K562 (cell line): ENCODE results near the gene MRPL27. TPM values are rescaled to one million over a fixed set of nuclear protein-coding genes. Genes with fewer than 3 reads are reported as not detected.

Source experiments
- CBFA2T2 ChIP-seq: fragments of 450-650 bp; conservative IDR thresholded peaks from 2 replicates; pipeline ENCODE4 v1.6.1; 2017; ENCODE audit warnings: mild to moderate bottlenecking
- CEBPG ChIP-seq, 3 experiments: fragments of 200-800 bp in 1 of 3; sonication (Bioruptor generic) in 1 of 3; sonication (generic) in 1 of 3; formaldehyde crosslinking in 1 of 3; IDR thresholded peaks in 2 of 3; conservative IDR thresholded peaks in 1 of 3; 2 replicates each; pipeline versions ENCODE4 v1.6.1 to v1.8.0; 2016 to 2022; ENCODE audit warnings: missing compliant biosample characterization in 2 of 3, missing genetic modification characterization in 2 of 3, mild to moderate bottlenecking in 1 of 3, missing genetic modification reagents in 1 of 3
- CTBP1 ChIP-seq: fragments of 450-650 bp; IDR thresholded peaks from 2 replicates; pipeline ENCODE4 v1.6.1; 2016; ENCODE audit warnings: borderline replicate concordance
- DACH1 ChIP-seq: fragments of 450-650 bp; IDR thresholded peaks from 2 replicates; pipeline ENCODE4 v1.6.1; 2018; ENCODE audit not compliant: partially characterized antibody
- FOS ChIP-seq: IDR thresholded peaks from 3 replicates; pipeline ENCODE4 v1.6.1; 2011; ENCODE audit not compliant: insufficient read length; ENCODE audit errors: extremely low read depth
- HOMEZ ChIP-seq: fragments of 250-450 bp; sonication (Bioruptor Pico); IDR thresholded peaks from 2 replicates; pipeline ENCODE4 v1.4.0; 2020; ENCODE audit warnings: mild to moderate bottlenecking, moderate library complexity
- KAT8 ChIP-seq: fragments of 450-650 bp; IDR thresholded peaks from 2 replicates; pipeline ENCODE4 v1.6.1; 2016; ENCODE audit warnings: low read depth, mild to moderate bottlenecking
- MTA3 ChIP-seq: fragments of 450-650 bp; formaldehyde crosslinking; IDR thresholded peaks from 2 replicates; pipeline ENCODE4 v1.6.1; 2017; ENCODE audit warnings: mild to moderate bottlenecking, borderline replicate concordance
- NCOA1 ChIP-seq: fragments of 450-650 bp; IDR thresholded peaks from 2 replicates; pipeline ENCODE4 v1.6.1; 2016; ENCODE audit warnings: low read depth
- NFIC ChIP-seq: fragments of 450-650 bp; IDR thresholded peaks from 2 replicates; pipeline ENCODE4 v1.6.1; 2017; ENCODE audit warnings: mild to moderate bottlenecking, inconsistent platforms
- POLR2AphosphoS5 ChIP-seq: IDR thresholded peaks from 2 replicates; pipeline ENCODE4 v1.6.1; 2011; ENCODE audit warnings: mild to moderate bottlenecking, low read depth, low read length, moderate library complexity; ENCODE audit not compliant: control insufficient read depth, insufficient read depth
- POLR2G ChIP-seq: fragments of 200-400 bp; formaldehyde crosslinking; IDR thresholded peaks from 2 replicates; pipeline ENCODE4 v1.6.1; 2017; ENCODE audit warnings: low read depth, mild to moderate bottlenecking, antibody characterized with exemption, low read length, moderate library complexity
- RAD21 ChIP-seq, 2 experiments: fragments of 250-450 bp in 1 of 2; fragments of 450-650 bp in 1 of 2; sonication (Bioruptor Pico) in 1 of 2; formaldehyde crosslinking in 1 of 2; IDR thresholded peaks in 1 of 2; conservative IDR thresholded peaks in 1 of 2; 2 replicates each; pipeline versions ENCODE4 v1.4.0 to v1.8.0; 2020 to 2022; ENCODE audit warnings: mild to moderate bottlenecking in 2 of 2, moderate library complexity in 1 of 2
- TBL1XR1 ChIP-seq, 2 experiments: IDR thresholded peaks; 2 replicates each; pipeline ENCODE4 v1.6.1; 2012; ENCODE audit warnings: improper control_type of control experiment in 2 of 2, low read length in 2 of 2, mild to moderate bottlenecking in 1 of 2
- TEAD4 ChIP-seq, 2 experiments: sonication (generic) in 1 of 2; formaldehyde crosslinking in 1 of 2; IDR thresholded peaks; 2 replicates each; pipeline versions ENCODE4 v1.6.1 to v1.8.0; 2012 to 2022; ENCODE audit warnings: borderline replicate concordance in 1 of 2, inconsistent platforms in 1 of 2, low read length in 1 of 2, mild to moderate bottlenecking in 1 of 2, missing genetic modification reagents in 1 of 2
- USF1 ChIP-seq: sonication (generic); formaldehyde crosslinking; IDR thresholded peaks from 2 replicates; pipeline ENCODE4 v1.9.0; 2022; ENCODE audit warnings: mild to moderate bottlenecking, missing genetic modification reagents
- ZNF143 ChIP-seq: sonication (generic); formaldehyde crosslinking; IDR thresholded peaks from 2 replicates; pipeline ENCODE4 v1.9.0; 2022; ENCODE audit warnings: mild to moderate bottlenecking, missing genetic modification reagents
- ZNF583 ChIP-seq: fragments of 250-450 bp; sonication (Bioruptor Pico); IDR thresholded peaks from 2 replicates; pipeline ENCODE4 v1.4.0; 2020
- ZNF766 ChIP-seq: fragments of 200-800 bp; sonication (Bioruptor generic); conservative IDR thresholded peaks from 2 replicates; pipeline ENCODE4 v1.6.1; 2016; ENCODE audit warnings: missing genetic modification characterization, missing compliant biosample characterization
- polyA plus RNA-seq, 8 experiments: library from polyadenylated mRNA; depleted of rRNA in 4 of 8; stranded (reverse) in 5 of 8; unstranded in 3 of 8; fragments of >200 nt; fragmentation: Nextera tagmentation in 2 of 8; fragmentation: Illumina TruSeq in 1 of 8; extraction: Ambion mirVana in 2 of 8; extraction: Trizol in 1 of 8; gene quantifications; 2 replicates each; pipeline versions ENCODE4 v1.2.1 to v1.2.3, GENCODE V29; 2011 to 2014; ENCODE audit warnings: inconsistent platforms in 1 of 8, missing spikeins in 1 of 8
- total RNA-seq, 7 experiments: library from RNA; depleted of rRNA in 6 of 7; stranded (reverse); fragments of >200 nt in 6 of 7; fragmentation: Illumina TruSeq in 2 of 7; extraction: Trizol in 2 of 7; gene quantifications; 2 replicates each; pipeline versions ENCODE4 v1.2.1 to v1.2.3, GENCODE V29; 2011 to 2021; ENCODE audit warnings: low replicate concordance in 1 of 7
- TF ChIP-seq, protein P1 (sequence below): fragments of 450-650 bp; IDR thresholded peaks from 2 replicates; pipeline ENCODE4 v1.6.1; 2018; ENCODE audit not compliant: partially characterized antibody

MRPL27 gene
- total and polyA plus RNA-seq, 9 of the 15 experiments (the other 6 are each of a cell fraction or from before 2014, with no cell fraction given): 96.3 to 401 (median 142) TPM

- TF ChIP-seq USF1 (CRISPR knock-in tag): peak; percentile 47; the same call in 1 of the 2 replicates
- TF ChIP-seq ZNF766 (CRISPR knock-in tag): peak; percentile 92
- TF ChIP-seq TBL1XR1 (IDR thresholded peaks at IDR 0.05; ENCODE audit: low read length in 2 of 2): peak in 1 of 2 experiments; percentile 56; a peak in 2 of 4 replicates
- peak; percentile 90 for TF ChIP-seq TEAD4 (IDR thresholded peaks at IDR 0.05; ENCODE audit: low read length)
- TF ChIP-seq TEAD4 (CRISPR knock-in tag; IDR thresholded peaks at IDR 0.05; ENCODE audit: borderline replicate concordance): peak; percentile 65; the same call in 1 of the 2 replicates
- TF ChIP-seq FOS: no peak
- peak; percentile 70; the same call in 1 of the 2 replicates for TF ChIP-seq NCOA1
- TF ChIP-seq CEBPG (CRISPR knock-in tag; IDR thresholded peaks at IDR 0.05): no peak
- no peak for TF ChIP-seq CEBPG (tag; conservative IDR thresholded peaks at IDR 0.05 in 1 of 2, IDR thresholded peaks at IDR 0.05 in 1 of 2)
- peak; percentile 82 for TF ChIP-seq NFIC
- TF ChIP-seq POLR2G: 0 out of 2 replicates have a peak, but pooled peaks have one; percentile 19
- peak; percentile 7 for TF ChIP-seq DACH1
- TF ChIP-seq ZNF143 (CRISPR knock-in tag): no peak
- TF ChIP-seq, protein P1, sequence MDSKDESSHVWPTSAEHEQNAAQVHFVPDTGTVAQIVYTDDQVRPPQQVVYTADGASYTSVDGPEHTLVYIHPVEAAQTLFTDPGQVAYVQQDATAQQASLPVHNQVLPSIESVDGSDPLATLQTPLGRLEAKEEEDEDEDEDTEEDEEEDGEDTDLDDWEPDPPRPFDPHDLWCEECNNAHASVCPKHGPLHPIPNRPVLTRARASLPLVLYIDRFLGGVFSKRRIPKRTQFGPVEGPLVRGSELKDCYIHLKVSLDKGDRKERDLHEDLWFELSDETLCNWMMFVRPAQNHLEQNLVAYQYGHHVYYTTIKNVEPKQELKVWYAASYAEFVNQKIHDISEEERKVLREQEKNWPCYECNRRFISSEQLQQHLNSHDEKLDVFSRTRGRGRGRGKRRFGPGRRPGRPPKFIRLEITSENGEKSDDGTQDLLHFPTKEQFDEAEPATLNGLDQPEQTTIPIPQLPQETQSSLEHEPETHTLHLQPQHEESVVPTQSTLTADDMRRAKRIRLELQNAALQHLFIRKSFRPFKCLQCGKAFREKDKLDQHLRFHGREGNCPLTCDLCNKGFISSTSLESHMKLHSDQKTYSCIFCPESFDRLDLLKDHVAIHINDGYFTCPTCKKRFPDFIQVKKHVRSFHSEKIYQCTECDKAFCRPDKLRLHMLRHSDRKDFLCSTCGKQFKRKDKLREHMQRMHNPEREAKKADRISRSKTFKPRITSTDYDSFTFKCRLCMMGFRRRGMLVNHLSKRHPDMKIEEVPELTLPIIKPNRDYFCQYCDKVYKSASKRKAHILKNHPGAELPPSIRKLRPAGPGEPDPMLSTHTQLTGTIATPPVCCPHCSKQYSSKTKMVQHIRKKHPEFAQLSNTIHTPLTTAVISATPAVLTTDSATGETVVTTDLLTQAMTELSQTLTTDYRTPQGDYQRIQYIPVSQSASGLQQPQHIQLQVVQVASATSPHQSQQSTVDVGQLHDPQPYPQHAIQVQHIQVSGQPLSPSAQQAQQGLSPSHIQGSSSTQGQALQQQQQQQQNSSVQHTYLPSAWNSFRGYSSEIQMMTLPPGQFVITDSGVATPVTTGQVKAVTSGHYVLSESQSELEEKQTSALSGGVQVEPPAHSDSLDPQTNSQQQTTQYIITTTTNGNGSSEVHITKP: peak; percentile 56
- 0 out of 2 replicates have a peak, but pooled peaks have one; percentile 62 for TF ChIP-seq MTA3
- TF ChIP-seq POLR2AphosphoS5: peak; percentile 95
- peak; percentile 95 for TF ChIP-seq CBFA2T2
- no peak for TF ChIP-seq KAT8
- peak; percentile 70 to 72 for TF ChIP-seq RAD21 (CRISPR knock-in tag; conservative IDR thresholded peaks at IDR 0.05 in 1 of 2, IDR thresholded peaks at IDR 0.05 in 1 of 2)
- TF ChIP-seq ZNF583: no peak
- TF ChIP-seq HOMEZ (CRISPR knock-in tag): no peak
- peak; percentile 66; the same call in 1 of the 2 replicates for TF ChIP-seq CTBP1
These were observed 11.2 kb downstream of the MRPL27 start (continued) for GRCh38 chr17:50361561-50362480.
